ENCODE measurements around the gene POMC. TPM values are rescaled to one million over a fixed set of nuclear protein-coding genes. Genes with fewer than 3 reads are reported as not detected.

Gene POMC
- total and polyA plus RNA-seq, 2 of the 13 experiments (the other 11 are each of a cell fraction or from before 2014, with no cell fraction given) = not detected

DNA sequence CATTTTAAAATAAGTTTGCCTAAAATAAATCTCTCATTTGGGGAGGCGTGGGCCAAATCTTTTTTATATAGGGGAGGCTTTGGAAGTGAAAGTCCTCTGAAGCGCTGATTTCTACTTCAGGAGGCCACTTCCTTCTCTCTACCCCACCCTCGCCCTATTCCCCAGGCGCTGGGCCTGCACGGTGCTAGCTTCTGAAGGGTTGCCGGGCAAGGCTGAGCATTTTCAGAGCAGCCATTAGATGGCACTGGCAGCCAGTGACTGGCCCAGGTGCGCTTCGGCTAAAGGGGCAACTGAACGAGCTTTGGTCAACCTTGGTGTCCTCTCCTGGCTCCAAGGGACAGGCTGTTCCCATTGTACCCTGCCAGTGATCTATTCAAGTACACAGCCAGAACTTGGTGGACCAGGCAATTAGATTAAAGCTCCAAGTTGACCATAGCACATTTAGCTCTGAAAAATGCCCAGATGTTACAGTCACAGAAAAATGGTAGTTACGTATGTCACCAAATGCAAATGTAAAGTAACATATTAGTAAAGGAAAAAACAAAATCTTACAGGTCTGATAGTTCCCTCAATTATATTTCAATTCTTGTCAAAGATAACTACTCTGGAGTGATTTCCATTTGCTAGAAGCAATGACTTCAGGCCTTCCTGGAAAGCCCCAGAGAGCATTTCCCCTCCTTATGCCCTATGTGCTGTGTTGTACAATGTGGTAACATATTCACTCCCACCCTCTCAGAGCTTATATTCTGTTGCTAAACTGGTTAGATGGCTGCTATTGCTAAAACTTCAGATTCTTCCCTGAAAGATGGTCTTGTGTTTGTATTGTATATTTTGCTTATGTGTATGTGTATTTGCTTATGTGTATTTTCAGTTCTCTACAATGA is 2.1 kb downstream of the POMC start (continued):
- TF ChIP-seq ZNF180 (CRISPR knock-in tag; IDR thresholded peaks at IDR 0.05; ENCODE audit: borderline replicate concordance, low read depth) (no peak), ETV6 (CRISPR knock-in tag; conservative IDR thresholded peaks at IDR 0.05) (0 out of 2 replicates have a peak, but pooled peaks have one; percentile 24), ZZZ3 (CRISPR knock-in tag; IDR thresholded peaks at IDR 0.05; ENCODE audit: borderline replicate concordance) (no peak), STAG1 (CRISPR knock-in tag; IDR thresholded peaks at IDR 0.05) (peak; percentile 84), IRX3 (CRISPR knock-in tag; IDR thresholded peaks at IDR 0.05; ENCODE audit: borderline replicate concordance, low read depth) (no peak), SMC3 (IDR thresholded peaks at IDR 0.05; ENCODE audit: low read length) (peak; percentile 31; the same call in 1 of the 2 replicates), SNAI1 (CRISPR knock-in tag; IDR thresholded peaks at IDR 0.05; ENCODE audit: borderline replicate concordance) (no peak), ZFP90 (CRISPR knock-in tag; IDR thresholded peaks at IDR 0.05; ENCODE audit: borderline replicate concordance) (no peak), ZNF790 (CRISPR knock-in tag; IDR thresholded peaks at IDR 0.05; ENCODE audit: borderline replicate concordance) (no peak), ZNF670 (CRISPR knock-in tag; IDR thresholded peaks at IDR 0.05; ENCODE audit: borderline replicate concordance) (0 out of 2 replicates have a peak, but pooled peaks have one; percentile 24), POLR2A (IDR thresholded peaks at IDR 0.05; ENCODE audit: insufficient read depth in 1 of 2, low read depth in 2 of 2, low read length in 2 of 2) (no peak), ZNF432 (CRISPR knock-in tag; IDR thresholded peaks at IDR 0.05; ENCODE audit: borderline replicate concordance) (no peak), ZNF768 (CRISPR knock-in tag; IDR thresholded peaks at IDR 0.05) (no peak), ZNF256 (CRISPR knock-in tag; conservative IDR thresholded peaks at IDR 0.05) (no peak), ATM (IDR thresholded peaks at IDR 0.05; ENCODE audit: borderline replicate concordance) (no peak), SIX4 (CRISPR knock-in tag; IDR thresholded peaks at IDR 0.05) (no peak), MAF1 (CRISPR knock-in tag; IDR thresholded peaks at IDR 0.05; ENCODE audit: borderline replicate concordance) (no peak), CENPT (CRISPR knock-in tag; IDR thresholded peaks at IDR 0.05; ENCODE audit: low read depth) (no peak), RAD21 (CRISPR knock-in tag; IDR thresholded peaks at IDR 0.05) (peak; percentile 72), ZNF703 (CRISPR knock-in tag; IDR thresholded peaks at IDR 0.05; ENCODE audit: borderline replicate concordance) (no peak), MATR3 (CRISPR knock-in tag; IDR thresholded peaks at IDR 0.05) (no peak), ZNF841 (CRISPR knock-in tag; IDR thresholded peaks at IDR 0.05; ENCODE audit: borderline replicate concordance) (no peak), FOXP1 (IDR thresholded peaks at IDR 0.05) (no peak), FOXP1 (CRISPR knock-in tag; IDR thresholded peaks at IDR 0.05) (no peak), XRCC5 (optimal IDR thresholded peaks at IDR 0.05; ENCODE audit: low read length) (peak; percentile 51), CHD4 (IDR thresholded peaks at IDR 0.05; ENCODE audit: borderline replicate concordance, low read length) (no peak)
- TF ChIP-seq, protein P1, sequence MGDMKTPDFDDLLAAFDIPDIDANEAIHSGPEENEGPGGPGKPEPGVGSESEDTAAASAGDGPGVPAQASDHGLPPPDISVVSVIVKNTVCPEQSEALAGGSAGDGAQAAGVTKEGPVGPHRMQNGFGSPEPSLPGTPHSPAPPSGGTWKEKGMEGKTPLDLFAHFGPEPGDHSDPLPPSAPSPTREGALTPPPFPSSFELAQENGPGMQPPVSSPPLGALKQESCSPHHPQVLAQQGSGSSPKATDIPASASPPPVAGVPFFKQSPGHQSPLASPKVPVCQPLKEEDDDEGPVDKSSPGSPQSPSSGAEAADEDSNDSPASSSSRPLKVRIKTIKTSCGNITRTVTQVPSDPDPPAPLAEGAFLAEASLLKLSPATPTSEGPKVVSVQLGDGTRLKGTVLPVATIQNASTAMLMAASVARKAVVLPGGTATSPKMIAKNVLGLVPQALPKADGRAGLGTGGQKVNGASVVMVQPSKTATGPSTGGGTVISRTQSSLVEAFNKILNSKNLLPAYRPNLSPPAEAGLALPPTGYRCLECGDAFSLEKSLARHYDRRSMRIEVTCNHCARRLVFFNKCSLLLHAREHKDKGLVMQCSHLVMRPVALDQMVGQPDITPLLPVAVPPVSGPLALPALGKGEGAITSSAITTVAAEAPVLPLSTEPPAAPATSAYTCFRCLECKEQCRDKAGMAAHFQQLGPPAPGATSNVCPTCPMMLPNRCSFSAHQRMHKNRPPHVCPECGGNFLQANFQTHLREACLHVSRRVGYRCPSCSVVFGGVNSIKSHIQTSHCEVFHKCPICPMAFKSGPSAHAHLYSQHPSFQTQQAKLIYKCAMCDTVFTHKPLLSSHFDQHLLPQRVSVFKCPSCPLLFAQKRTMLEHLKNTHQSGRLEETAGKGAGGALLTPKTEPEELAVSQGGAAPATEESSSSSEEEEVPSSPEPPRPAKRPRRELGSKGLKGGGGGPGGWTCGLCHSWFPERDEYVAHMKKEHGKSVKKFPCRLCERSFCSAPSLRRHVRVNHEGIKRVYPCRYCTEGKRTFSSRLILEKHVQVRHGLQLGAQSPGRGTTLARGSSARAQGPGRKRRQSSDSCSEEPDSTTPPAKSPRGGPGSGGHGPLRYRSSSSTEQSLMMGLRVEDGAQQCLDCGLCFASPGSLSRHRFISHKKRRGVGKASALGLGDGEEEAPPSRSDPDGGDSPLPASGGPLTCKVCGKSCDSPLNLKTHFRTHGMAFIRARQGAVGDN (CRISPR knock-in tag; IDR thresholded peaks at IDR 0.05) = peak; percentile 17; the same call in 1 of the 2 replicates
- TF ChIP-seq, protein P2, sequence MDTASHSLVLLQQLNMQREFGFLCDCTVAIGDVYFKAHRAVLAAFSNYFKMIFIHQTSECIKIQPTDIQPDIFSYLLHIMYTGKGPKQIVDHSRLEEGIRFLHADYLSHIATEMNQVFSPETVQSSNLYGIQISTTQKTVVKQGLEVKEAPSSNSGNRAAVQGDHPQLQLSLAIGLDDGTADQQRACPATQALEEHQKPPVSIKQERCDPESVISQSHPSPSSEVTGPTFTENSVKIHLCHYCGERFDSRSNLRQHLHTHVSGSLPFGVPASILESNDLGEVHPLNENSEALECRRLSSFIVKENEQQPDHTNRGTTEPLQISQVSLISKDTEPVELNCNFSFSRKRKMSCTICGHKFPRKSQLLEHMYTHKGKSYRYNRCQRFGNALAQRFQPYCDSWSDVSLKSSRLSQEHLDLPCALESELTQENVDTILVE (CRISPR knock-in tag; IDR thresholded peaks at IDR 0.05) = no peak

Measured in HepG2 (cell line).